ENCODE data around the gene HEXIM1.

The HEXIM1 gene

DNA sequence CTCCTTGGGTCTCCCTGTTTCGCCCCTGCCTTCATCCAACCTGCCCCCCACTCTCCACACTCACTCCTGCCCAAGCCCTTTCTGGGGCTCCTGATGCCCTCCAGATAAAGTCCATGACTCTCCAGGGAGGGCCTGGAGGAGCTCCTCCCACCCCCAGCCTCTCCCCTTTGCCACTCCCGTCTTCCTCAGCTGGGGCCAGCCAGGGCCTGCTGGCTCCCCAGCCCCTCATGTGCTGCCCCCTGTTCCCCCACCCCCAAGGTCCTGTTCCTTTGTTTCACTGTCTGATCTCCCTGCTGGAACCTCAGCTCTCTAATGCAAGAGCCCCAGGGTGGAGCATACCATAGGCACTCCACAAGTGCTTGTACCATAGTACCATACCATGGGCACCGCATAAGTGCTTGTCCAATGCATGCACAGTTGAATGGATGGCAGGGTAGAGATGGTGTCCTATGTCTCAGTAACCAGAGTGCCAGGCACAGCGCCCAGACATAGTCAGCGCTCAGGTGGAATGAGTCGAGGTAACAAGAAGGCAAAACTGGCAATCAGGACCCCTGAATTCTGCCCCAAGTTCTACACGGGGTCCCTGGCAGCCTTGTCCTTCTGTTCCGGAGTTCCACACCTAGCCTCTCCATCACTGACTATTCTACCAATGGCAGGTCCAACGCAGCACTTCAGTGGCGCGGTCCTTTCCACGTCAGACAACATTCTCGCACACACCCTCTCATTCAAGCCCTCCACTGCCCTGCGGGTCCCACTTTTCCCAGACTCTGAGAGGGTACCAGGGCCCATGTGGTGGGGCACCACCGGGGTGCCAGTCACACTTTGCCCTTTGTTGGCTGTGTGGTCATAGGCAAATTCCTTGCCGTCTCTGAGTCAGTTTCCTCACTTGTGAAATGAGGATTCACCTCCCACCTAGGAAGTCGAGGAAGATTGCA lies 17.3 kb upstream of the HEXIM1 start:
- no peak for DNase-seq

DNA sequence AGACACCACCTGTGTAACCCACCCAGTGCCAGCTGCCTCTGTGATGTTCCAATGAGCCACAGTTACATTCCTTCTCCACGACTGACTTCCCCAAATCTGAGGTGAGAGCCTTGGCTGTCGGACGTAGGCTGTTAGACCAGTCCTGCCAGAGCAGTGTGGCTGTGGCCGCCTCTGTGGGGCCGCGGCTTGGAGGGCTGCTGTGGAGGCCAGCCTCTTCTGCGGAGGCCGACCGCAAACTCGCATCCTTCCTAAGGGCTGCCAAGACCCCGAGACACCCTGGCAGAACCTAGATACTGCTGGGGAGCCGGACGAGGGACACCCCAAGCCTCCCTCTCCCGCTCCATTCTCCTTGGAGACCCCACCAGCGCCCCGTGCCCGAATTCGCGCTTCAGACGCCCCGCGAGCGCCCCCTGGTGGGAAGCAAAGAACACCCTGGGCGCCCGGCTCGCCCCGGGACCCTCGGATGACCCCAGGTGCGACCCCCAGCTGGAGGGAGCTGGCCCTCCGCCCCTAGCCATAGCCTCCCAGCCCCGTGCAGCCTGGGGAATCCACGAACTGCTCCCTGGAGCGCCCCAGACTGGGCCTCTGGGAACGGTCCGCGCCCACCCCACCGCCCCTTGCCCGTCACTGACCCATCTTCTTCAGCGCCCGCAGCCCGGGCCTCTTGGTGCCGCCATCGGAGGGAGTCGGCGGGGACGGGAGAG lies 16.5 kb upstream of the HEXIM1 start:
- DNase-seq, result peak; percentile 46

DNA sequence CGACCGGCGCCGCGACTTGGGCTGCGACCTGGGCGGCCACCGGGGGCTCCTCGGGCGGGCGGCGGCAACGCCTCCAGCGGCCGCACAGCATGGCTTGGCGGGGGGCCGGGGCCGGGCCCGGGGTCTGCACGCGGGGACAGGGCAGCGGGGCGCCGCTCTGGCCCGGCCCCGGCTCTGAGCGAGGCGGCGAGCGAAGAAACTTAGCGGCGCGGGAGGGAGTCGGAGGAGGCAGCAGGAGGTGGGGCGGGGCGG lies 16.0 kb upstream of the HEXIM1 start, which contains the start of gene PLCD3:
PLCD3 (minus strand) TSS at position 196 of the 252 bp plus-strand sequence; CDS start at position 91, 105 bp downstream.
- no peak for DNase-seq

DNA sequence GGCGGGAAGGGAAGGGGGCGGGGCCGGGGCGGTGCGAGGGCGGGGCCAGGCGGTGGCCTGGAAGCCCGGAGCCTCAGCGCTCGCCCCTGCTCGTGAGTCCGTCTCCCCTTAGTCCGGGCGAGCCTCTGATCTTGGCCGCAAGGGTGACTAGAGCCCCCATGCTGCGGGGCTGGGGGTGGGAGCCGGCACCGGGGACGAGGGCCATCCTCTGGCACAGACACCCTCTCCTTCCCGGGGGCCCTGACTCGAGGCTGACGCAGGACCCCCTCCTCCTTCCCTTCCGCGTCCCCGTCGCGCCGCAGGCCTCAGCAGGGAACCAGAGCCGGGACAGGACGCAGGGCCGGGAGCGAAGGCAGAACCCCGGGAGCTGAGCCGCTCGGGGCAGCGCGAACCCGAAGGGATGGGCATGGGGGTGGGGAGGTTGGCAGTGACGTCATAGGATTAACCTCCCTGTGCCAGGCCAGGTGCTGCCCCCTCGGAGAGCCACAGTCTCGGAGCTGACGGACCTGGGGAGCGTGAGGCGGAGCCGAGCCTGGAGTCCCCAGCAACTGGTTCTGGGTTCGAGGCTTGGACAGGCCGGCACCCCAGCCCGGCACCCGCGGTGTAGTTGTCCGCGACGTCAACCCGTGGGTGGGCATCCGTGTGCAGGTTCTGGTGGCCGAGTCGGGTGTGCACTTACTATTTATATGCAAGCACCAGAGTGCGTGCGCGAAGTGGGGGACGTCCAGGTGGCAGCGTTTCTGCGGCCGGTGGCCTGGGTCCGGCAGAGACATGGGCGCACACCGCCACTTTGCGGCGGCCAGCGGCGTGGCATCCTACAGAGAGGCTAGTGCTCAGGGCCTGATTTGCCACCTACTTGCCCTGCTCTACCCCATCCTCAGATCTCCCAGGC lies 15.5 kb upstream of the HEXIM1 start:
- peak; percentile 56 for DNase-seq

DNA sequence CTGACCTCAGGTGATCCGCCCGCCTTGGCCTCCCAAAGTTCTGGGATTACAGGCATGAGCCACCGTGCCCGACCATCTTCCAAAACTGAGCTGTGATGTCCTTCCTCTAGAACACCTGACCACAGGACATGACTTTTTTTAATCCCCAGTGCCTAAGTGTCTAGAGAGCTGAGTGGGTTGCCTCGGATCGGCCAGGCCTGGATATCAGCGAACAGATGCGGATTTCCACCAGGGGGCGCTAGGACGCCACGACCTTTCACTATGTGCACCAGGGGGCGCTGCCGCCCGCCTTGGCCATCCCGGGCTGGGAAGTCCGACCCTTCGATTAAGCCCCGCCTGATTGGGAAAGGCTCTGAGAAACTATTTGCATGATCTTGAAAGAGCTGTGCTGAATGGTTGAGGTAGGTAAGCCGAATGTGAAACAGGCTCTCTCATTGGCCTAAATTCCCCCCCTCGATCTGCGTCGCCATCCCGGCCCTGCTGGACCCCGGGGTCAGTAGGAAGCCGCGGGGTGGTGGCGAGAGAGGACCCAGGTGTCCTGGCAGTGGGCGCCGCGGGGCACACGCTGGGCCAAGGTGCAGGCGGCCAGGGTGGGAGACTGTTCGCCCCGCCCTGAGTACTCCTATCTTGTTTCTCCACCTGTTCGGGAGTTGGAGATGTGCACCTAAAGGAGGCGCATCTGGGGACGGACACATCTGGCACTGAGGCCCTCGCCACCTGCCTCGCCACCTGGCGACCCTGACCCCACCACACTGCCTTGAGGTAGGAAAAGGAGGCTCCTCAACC lies 12.9 kb upstream of the HEXIM1 start, which contains the start of gene ACBD4:
ACBD4 (plus strand) TSS at position 496 of the 786 bp plus-strand sequence. CDS start 458 bp downstream, outside the sequence.
- DNase-seq, result peak; percentile 96

DNA sequence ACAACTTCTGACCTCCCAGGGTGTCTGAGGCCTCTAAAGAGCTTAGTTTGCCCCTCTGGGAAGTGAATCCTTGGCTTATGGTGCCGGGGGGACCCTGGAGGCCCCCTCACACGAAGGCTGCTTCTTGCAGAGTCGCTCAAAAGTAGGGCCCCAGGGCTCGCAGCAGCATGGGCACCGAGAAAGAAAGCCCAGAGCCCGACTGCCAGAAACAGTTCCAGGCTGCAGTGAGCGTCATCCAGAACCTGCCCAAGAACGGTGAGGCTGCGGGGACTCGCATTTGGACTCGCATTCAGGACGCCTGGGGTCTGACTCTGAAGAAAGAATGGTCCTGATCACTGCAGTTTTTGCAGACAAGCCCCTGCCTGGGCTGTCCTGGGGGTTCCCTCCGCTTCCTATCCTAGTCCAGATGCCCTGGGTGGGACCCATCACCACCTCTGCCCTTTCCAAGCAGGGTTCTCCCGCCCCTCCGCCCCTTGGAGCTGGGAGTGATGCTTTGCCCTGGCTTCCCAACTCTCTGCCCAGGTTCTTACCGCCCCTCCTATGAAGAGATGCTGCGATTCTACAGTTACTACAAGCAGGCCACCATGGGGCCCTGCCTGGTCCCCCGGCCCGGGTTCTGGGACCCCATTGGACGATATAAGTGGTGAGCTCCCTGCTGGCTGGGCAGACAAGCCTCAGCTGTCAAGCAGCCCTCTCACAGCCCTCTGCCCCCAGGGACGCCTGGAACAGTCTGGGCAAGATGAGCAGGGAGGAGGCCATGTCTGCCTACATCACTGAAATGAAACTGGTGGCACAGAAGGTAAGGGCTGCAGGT lies 12.1 kb upstream of the HEXIM1 start:
- DNase-seq, result no peak

DNA sequence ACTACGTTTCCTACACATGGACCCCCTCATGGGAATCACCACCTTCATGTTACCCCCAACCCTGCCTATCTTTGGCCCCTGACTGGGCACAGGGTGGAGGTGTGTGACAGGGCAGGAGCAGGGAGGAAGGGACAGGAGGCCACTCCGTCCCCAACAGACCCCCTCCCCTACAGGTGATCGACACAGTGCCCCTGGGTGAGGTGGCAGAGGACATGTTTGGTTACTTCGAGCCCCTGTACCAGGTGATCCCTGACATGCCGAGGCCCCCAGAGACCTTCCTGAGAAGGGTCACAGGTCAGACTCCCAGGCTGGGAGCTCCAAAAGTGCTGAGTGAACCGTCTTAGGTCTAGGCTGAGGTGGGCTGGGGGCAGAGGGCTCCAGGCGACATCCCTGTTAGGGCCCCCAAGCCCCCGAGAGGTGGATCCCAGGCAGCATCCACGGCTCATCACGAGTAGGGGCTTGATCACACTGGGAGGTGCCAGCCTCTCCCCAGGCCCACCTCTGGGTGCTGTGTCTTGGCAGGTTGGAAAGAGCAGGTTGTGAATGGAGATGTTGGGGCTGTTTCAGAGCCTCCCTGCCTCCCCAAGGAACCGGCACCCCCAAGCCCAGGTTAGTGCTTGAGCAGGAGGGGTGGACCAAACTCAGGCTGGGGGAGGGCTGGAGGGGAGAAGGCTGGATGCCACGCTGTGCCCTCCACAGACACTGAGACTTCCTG lies 11.3 kb upstream of the HEXIM1 start:
- no peak for DNase-seq

DNA sequence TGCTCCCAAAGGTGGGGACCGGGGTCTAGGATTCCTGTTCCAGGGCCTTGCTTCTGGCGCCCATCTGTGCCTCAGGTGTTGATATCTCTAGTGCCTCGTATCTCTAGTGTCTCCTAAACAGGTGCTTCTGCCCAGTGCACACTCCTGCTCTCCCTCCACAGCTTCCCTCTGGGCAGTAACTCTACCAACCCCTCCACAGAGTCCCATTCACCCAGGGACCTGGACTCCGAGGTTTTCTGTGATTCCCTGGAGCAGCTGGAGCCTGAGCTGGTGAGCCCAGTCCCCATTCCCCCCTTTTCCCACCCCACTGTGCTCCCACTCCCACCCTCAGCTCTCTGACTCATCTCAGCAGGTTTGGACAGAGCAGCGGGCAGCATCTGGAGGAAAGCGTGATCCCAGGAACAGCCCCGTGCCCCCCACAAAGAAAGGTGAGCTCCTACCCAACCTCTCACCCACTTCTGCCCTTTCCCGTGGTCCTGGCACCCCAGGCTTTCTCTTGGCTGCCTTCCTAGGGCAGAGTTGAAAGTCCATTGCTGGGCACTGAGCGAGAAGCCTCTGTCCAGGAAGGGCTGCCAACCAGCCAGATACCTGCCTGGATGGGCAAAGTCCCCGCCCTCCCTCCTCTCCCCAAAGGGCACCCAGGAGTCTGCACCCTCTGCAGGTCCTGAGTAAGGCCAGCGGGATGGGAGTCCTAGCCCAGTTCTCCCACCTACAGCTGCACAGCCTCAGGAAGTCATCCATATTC lies 10.5 kb upstream of the HEXIM1 start:
- DNase-seq, result no peak

DNA sequence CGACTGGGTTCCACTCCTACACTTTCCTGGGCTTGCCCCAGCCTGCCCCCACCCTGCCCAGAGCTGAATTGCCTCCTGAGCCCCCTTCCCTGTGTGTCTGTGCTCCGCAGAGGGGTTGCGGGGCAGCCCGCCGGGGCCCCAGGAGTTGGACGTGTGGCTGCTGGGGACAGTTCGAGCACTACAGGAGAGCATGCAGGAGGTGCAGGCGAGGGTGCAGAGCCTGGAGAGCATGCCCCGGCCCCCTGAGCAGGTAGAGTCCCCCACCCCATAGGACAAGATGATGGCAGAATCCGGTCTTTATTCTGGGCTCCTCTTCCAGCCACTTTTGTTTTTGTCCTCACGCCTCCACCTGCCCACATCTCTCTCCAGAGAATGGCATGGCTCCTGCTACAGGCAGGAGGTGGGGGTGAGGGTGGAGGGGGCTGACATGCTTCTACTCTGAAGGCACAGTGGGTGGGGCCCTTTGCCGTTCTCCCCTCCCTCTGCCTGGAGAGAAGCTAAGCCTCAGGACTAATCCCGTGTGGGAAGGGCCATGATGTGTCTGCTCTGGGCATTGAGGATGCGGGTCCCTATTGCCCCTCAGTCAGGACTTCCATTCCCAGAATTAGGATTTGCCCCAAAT lies 9.3 kb upstream of the HEXIM1 start:
- no peak for DNase-seq

DNA sequence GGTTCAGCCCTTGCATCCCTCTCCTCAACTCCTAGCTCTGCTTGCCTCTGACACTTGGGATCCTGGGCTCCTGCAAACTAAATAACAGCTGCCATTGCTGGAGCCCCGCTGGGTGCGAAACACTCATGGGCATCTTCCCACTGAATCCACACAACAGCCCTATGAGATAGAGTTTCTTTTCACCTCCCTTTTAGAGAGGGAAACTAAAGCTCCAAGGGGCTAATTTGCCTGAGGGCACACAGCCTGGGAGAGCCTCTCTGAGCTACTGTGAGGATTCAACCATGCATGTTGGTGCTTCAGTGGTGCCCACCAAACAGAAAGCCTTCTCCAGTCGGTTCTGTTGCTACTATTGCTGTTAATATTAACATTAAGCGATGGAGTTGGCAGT lies 8.7 kb upstream of the HEXIM1 start:
- no peak for DNase-seq

DNA sequence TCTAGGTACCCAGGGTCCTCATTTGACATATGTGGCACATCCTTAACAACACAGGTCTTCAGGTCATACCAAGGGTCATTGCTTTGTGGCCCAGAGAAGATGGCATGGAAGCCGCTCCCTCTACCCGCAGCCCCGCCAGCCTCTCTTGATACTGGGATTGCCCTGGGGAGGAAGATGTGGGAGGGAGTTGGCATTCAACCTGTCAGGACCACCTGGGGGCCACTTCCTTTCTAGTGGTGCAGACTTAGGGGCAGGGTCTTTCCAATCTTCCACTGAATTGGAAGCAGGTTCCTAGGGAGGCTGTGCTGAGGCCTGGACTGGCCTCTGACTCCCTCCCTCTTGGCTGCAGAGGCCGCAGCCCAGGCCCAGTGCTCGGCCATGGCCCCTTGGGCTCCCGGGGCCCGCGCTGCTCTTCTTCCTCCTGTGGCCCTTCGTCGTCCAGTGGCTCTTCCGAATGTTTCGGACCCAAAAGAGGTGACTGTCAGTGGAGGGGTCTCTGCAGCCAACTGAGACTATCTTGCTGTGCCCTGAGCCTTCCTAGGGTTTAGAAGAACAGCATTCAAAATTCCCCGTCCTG lies 5.1 kb upstream of the HEXIM1 start:
- no peak for DNase-seq

DNA sequence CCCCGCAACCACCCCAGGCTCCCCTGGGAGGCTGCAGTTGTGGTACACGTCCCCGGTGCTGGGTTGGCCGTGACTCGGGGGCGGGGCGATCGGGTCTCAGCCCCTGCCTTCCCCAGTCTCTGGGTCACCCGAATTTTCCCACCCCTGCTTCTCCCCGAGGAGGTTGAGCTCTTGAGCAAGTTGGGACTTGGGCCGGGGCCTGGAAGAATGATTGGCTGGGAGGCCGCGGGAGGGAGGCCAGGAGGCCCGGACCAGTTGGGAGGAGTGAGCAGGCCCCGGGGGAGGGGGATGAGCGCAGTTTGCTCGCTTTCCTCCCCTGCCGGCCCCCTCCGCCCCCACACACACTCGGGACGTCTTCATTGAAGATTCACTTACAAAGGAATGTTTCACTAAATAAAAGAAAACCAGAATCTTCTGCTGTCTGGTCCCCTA lies 4.5 kb upstream of the HEXIM1 start:
- DNase-seq, result no peak

DNA sequence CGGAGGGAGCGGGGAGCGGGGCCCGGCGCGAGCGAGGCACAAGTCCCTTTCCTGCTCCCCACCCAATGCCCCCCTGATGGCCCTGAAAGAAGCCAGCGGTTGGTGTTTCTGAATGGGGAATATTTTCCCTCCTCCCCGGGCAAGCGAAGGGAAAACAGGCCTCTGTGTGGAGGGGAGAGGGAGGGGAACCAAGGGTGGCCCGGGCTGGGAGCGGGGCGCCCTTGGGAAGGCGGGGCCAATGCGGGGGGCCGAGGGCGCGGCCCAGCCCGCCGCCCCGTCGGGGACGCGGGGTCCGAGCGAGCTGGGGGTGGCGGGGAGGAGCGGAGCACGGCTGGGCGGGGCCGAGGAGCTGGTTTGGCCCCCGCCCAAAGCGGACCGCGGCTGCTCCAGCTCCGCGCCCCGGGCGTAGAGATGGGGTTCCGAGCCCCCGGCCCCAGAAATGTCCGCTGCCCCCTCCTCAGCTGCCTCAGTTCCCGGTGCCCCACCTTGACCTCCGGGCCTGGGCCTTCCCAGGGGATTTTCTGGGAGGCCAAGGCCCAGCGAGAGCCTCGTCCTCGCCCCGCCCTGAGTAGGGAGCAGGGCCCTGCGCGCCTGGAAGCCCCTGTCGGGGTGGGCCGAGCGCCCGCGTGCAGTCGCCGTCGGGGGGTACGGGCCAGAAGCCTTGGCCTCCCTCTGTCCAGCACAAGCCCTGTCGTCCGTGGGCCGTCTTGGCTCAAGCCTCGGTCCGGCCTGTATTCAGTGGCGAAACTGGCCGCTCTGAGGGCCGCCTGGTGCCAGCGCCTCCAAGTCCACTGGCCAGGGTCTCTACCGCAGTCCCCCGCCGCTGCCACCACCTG lies 3.9 kb upstream of the HEXIM1 start:
- no peak for DNase-seq

DNA sequence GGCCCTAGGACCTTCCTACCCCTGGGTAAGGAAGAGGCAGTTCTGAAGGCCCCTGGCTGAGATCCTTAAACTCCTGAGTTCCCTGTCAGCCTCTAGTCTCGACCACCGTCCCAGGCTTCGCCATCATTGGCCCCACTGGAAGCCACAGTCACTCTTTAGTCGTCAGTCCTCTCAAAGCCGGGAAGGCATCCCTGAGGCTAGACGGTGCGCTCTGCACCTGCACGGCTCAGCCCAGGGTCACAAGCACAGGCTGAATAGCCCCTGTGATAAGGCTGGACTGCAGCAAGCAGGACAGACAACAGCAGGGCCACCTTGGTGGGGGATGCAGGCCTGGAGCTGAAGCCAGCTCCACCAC lies 3.3 kb upstream of the HEXIM1 start:
- DNase-seq, result no peak

DNA sequence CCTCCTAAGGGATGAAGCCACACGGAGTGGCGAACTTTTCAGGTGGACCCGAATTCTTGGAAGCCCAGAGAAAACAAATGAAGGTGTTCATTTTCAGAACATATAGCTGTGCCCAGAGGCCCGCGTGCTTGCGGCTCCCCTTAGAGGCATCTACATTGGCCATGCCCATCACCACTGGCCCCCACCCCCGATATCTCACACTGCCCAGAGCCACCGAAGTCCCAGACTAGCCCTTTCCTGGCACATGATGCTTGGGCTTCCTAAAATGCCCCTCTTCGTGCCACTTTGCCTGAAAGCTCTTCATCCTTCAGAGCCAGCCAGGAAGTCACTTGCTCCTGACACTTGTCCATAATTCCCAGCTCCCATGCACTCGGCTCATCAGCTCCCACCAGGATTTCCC lies 2.1 kb upstream of the HEXIM1 start:
- DNase-seq, result no peak

DNA sequence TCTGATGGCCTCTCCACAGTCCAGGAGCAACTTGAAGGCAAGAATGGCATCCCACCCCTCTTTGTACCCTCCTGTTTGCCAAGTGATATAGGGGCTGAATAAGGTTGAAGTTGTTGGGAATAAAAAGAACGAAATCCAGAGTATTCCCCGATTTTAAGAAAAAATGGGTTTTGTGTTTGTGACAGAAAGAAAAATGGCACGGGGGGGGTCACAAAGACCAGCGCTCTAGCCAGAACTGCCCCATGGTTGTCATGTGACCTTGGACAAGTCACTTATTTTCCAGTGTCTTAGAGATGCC lies 1.7 kb upstream of the HEXIM1 start:
- DNase-seq, result no peak

DNA sequence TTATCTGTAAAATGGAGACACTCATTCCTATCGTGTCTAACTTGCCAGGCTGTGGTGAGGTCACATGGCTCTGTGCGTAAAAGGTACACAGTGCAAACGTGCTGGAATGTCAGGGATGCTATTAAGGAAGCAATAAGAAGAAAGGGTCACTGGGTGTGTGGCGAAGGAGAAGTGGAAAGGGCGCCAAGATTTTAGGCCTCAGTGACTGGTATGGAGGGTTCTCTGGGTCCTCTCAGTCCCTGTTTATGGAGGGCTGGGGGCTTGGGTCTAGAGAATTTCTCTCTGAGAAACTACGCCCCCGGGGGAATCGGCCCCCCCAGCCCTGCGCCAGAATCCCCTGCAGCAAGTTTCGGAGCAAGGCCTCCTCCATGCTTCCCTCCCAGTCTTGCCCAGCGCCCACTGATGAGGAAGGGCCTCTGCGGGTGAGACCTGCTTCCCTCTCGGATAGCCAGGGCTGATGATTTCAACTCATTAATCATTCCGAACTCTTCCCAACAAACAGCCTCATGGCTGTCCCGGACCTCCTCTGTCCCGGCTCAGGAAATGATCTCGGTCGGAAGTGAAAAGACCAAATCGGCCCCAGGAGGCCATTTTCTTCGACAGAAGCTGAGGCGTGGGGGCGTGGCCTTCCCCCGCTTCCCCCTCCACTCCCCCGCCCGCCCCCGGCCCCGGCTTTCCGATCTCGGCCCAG lies 1.2 kb upstream of the HEXIM1 start:
- DNase-seq, result no peak
